MM.1S (cell line): ENCODE measurements around the gene CDCA4.

Experiments
- CTCF ChIP-seq: fragments of 300-600 bp; sonication (generic); IDR thresholded peaks from 2 replicates; pipeline ENCODE4 v1.5.1; 2016; ENCODE audit warnings: antibody characterized with exemption, low read length, mixed read lengths
- EZH2 ChIP-seq: fragments of 300-600 bp; sonication (generic); optimal IDR thresholded peaks from 2 replicates; pipeline ENCODE3; 2017; ENCODE audit warnings: low read depth, mild to moderate bottlenecking, antibody characterized with exemption, low read length, mixed read lengths
- EZH2phosphoT487 ChIP-seq: fragments of 300-600 bp; sonication (generic); IDR thresholded peaks from 2 replicates; pipeline ENCODE4 v1.6.1; 2018; ENCODE audit warnings: antibody characterized with exemption, low read length

GRCh38 chr14:105049753-105050550 is 29.1 kb upstream of the CDCA4 start:
- TF ChIP-seq CTCF, result no peak
- TF ChIP-seq EZH2, result no peak
- no peak for TF ChIP-seq EZH2phosphoT487
